A172 (cell line): Measurements from ENCODE around the gene CDH8. TPM values are rescaled to one million over a fixed set of nuclear protein-coding genes. Genes with fewer than 3 reads are reported as not detected.
A peak's percentile ranks its signal among the peaks of the same experiment; 100 is the strongest.
"Not testable (repeated sequence)": the region's sequence is repeated elsewhere in the genome, so short reads cannot be mapped to it uniquely, and the experiment has no call there.

ENCODE experiments used
- DNase-seq: peaks from one replicate; pipeline ENCODE4 v3.0.0-alpha.2; 2015; ENCODE audit warnings: low spot score
- total RNA-seq: library from RNA; depleted of rRNA; stranded (reverse); fragments of >200 nt; shearing (Covaris generic); gene quantifications from 2 replicates; pipeline ENCODE4 v1.2.3, GENCODE V29; 2014

Gene CDH8
- total RNA-seq, 1 experiment from 2014 or later, result 8.2 TPM

DNA sequence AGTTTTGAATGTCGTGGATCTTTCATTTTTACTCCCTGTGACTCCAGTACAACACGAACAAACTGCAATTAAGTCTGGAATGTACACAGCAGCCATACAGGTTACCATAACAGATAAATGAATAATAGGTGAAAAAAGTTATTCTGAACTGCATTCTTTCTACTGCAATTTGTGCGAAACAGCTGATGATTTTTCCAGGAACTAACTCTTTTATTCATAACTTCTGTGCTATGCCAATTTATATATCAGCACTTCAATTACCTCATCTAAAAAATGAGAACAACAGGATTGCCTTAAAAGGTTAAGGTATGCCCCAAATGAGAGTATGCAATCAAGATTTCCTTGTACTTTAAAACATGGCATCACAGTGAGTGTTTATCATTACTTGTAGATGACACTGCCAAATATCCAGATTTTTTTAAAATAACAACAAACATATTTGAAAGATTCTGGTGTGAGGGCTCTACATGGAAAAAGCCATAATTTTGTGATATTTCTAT is 238.9 kb downstream of the CDH8 start:
- no peak for DNase-seq

DNA sequence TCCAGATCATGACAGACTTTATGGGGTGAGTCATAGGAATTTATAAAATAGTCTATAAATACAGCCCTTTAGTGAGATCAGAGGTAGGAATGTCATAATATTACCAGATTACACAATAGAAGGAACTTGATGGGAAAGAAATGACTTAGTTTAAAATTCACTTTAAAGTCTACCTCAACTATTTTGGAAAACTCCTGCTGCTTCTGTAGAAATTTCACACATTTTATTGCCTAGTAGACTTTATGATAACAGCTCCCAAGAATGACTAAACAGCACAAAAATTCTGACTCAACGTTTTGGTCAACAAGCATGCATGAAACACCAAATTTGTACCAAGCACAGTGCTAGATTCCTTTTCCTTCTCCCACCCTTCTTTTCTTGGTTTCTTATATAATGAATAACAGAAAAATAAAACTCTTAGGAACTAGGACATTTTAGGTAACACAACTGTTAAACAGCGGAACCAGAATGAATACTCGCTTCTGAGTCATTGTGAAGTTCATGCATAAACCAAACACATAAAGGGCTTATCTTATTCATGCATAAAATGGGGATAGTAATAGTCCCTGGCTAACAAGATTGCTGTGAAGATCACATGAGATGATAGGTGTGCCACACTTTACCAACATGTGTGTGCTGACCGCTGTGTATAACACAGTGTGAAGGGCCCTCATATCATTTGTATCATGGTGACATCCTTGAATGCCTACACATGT is 243.9 kb downstream of the CDH8 start:
- peak; percentile 97 for DNase-seq

DNA sequence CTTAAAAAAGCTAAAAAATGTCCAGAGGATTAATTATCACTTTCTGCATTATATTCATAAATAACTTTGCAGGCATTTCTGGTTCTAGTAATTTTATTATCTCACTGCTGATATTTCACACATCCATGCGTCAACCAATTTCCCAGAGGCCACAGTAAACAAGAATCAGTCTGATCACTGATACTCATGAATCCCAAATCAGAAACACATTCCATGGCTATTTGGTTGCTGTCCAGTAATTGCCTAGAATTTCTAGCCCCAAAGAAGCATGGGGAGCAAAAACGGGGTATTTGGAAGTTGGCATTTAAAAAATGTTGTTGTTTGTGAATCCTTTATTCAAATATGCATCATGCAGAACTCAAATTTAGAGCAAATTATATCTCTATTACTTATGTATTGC is 244.8 kb downstream of the CDH8 start:
- peak; percentile 30 for DNase-seq

DNA sequence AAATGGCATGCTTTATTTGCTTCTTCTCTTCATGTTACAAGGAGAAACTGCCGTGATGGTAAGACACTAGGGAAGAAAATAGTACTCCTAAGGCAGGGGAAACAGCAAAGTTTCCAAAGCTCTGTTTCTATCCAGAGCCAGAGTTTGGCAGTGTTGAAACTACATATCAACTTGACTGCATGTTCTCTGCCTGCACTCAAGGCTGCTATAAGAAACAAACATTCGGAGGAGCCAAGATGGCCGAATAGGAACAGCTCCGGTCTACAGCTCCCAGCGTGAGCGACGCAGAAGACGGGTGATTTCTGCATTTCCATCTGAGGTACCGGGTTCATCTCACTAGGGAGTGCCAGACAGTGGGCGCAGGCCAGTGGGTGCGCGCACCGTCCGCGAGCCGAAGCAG is 254.4 kb downstream of the CDH8 start:
- DNase-seq, result not testable (repeated sequence)

DNA sequence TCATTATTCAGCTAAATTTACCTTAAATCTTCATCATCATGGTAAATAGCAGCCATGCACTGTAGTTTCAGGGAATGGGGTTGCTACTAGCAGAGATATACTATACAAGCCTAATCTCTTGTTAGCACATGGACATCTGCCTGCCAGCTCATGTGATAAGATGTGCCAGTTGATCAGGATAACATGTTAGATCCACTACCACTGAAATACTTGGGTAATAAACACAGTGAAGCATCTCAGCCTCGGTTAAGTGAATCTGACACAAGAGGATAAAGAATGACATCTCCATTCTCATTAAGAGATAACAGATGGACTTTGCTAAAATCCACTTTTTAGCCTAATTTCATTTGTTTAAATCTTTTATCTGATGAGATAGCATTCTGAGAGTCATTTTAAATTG is 256.1 kb downstream of the CDH8 start:
- no peak for DNase-seq

DNA sequence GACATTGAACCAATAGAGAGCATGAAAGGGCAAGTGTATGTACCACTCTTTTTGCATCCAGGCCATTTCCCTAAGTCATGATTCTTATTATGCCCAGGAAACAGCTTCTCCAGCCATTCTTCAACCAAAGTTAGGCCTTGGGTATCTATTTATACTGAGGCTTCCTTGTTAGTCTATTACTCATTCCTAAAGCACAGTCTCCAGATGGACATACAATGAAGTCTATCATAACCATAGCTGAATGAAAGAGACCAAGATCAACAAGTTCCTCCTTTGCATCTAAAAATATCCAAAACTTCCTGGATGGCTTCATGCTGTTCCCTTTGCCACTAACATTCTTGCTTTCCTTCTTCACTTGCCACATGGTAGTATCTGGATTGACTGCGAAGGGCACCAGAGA is 265.9 kb downstream of the CDH8 start:
- DNase-seq, result no peak

DNA sequence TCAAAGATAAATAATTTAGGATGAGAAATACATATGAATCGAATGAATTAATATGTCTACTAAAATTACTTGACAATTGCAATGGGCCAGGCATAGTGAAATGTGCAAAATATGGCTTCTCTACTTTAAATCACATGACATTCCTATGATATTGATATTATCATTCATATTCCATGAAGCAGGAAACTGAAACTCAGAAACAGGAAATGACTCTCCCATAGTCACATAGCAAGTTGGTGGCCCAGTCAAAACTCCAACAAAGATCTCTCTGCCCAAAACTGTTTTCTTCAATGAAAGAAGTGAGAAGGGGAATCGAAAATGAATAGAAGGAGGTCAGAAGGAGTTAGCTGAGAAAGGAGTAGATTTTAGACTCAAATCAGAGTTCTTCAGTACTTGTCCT is 272.2 kb downstream of the CDH8 start:
- no peak for DNase-seq

DNA sequence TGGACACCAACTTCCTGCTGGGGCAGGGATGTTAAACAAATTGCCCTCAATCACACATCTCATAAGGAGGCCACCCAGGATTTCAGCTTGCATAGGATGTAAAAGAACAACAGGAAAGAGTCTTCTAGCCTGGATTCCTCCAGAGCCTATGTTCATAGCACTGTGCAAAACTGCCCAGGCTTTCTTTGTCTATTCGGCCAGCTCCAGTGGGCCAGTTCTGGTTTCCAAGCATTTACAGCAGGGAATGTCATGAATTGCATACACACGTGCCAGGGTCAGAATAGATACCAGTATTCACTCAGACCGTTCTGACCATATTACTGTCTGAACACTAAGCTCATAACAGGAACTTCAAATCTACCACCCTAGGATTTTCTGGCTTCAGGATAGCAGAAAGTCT is 273.2 kb downstream of the CDH8 start:
- no peak for DNase-seq

DNA sequence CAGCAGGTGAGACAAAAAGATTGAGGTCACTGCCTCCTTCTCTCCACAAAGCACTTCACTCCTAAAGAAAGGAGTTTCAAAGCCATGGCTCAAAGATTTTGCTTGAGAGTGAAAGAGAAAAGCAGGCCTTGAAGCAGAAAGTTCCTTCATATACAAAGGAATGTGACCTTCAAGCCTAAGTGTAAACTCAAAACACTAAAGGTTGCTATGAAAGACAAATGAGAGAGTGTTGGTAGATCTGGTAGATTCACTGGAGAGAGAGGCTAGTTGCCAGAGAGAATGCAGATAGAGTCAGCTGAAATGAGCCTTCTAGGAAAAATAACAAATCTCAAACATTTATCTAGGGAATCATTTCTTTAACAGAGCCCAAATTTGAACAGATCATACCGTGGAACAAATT is 305.2 kb downstream of the CDH8 start:
- DNase-seq, result no peak

DNA sequence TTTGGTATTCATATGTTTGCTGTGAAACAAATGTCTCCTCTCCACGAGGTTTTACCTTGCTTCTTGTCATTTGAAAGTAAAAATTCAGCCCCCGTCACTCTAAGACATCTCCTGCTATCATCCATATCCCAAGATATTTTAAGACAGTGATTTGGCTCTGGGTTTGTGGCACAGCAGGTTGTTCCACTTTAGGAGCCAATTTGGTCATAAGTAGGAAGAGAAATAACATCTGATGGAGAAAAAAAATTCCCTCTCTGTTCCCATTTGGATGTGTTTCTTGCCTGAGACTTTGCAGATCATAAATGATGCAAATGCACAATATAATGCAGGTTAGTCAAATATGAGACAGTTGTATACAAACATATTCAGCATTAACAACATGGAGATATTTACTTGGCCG is 309.5 kb downstream of the CDH8 start:
- DNase-seq, result no peak

DNA sequence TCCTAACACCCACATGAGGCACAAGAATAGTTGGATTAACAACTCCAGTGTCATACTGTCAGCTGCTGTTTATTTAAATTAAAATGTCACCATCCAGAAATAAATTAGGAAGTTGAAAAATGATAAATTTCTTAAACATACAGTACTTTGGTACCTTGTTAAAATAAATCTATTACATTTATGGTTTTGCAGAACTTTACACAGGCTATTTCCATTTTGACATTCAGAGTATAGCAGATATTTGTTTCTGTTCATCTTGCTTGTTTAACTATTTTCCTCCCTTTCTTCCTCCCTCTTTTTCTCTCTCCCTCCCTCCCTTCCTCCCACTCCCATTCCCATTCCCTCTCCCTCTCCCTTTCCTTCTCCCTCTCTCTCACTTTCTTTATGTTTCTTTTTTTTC is 310.1 kb downstream of the CDH8 start:
- no peak for DNase-seq

DNA sequence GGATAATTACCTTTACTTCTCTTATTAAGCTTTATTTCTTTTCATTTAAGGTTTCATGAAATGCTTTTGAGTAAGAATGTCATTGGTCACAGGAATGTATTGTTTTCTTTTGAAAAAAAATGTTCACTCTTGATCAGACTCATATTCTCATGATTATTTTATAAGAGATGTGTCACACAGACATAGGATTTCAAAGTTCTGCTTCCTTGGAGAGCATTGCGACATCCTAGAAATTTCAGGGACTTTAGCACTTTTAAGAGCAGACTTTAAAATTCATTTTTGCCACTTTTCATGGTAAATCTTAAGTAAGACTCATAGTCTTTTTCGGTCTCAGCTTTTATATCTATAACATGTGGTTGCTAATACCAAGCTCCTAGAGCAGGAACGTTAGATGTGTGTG is 314.7 kb downstream of the CDH8 start:
- DNase-seq, result no peak

DNA sequence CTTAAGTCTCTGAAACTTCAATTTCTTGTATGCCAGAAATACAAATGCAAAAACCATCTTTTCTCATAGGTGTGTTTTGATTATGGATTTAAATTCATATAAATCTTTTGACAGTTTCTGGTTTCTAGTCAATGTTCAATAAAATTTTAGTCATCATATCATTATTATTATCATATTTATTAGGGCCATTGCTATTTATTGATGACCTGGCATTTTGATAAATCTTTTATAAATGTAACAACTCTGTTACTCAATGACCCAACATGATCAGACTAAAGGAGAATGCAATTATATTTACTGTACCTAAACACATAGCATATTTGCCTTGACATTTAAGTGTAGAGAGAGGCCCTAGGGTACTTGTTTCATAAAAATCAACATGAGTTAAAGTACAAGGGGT is 320.8 kb downstream of the CDH8 start:
- DNase-seq, result no peak

DNA sequence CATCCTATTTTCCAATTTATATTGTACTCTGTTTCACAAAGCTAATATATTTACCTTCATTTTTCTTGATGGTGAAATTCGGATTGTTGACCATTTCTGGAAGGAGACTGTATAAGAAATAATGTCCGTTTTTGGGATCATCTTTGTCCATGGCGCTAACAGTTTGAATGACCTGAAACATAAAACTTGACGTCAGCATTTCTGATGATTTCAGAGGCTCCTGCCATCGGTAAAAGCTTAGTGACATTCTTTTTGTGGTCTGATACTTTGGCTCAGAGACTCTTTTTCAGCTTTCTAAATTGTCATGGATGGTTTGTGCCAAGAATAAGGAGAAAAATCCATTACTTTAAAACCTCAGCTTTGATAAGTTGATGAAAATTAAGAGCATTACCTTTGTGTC is 322.5 kb downstream of the CDH8 start:
- DNase-seq, result no peak

DNA sequence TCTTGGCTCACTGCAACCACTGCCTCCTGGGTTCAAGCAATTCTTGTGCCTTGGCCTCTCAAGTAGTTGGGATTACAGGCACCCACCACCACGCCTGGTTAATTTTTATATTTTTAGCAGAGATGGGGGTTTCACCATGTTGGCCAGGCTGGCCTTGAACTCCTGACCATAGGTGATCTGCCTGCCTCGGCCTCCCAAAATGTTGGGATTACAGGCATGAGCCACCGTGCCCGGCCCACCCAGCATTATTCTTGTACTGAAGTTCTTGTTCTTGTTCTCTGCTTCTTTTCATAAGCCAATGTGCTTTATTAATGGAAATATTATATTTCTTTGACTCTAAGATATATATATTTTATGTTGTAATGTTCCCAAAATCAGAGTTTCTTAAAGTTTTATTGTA is 336.6 kb downstream of the CDH8 start:
- not testable (repeated sequence) for DNase-seq

DNA sequence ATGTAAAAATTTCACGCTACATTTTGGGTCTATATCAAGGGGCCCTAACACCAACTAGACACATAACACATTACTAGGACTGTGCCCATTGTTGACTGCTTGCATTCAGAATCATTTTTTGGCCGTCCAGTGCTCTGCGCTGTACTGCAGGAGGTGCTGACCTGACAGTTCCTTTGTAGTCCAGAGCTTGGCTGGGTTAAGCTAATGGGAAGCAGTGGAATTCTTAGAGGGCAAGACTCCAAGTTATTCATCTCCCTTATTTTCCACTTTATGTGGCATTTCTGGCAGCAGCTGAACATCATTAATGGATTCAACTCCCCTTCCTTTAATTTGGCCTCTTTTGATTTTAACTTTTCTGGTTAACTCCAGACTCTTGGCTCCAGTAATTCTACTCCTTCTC is 351.7 kb downstream of the CDH8 start:
- DNase-seq, result no peak

DNA sequence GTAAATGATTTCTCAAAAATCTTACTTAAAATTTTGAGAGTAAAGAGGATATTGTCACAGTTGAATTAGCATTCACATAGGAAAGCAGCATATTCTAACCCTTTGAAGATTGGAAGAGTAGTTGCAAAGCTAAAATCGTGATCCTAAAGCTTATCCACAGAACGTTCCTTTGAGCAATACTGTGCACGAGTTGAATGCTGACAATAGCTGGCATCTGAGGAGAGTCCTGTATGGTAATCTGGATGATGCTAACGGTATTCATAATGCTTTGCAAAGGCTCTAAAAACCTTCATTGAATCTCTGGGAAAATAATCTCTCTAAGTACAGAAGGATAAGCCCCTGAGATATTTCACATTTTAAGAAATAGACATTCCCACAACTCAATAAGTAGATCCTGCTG is 354.6 kb downstream of the CDH8 start:
- no peak for DNase-seq

DNA sequence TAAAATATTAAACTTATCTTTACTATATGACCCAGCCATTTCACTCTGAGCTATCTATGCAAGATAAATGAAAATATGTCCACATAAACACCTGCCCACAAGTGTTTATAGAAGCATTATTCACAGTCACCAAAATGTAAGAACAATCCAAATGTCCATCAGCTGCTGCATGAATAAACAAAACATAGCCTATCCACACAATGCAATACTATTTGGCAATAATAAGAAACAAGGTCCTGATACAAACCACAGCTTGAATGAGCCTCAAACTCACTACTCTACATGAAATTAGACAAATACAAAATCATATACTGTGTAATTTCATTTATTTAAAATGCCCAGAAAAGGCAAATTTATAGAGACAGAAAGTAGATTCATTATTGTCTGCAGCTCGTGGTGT is 355.1 kb downstream of the CDH8 start:
- DNase-seq, result no peak

DNA sequence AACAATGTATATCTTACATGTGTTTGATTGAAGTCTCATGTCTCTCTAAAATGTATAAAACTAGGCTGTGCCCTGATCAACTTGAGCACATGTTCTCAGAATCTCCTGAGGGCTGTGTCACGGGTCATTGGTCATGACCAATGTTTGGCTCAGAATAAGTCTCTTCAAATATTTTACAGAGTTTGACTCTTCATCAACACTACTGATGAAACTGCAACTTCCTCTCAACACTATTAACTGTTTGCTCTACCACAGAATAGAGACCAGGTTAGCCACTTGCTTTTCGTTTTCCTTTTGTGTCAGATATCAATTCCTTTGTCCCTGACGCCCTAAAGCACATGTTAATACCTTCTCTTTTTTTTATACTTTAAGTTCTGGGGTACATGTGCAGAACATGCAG is 358.1 kb downstream of the CDH8 start:
- DNase-seq, result no peak

DNA sequence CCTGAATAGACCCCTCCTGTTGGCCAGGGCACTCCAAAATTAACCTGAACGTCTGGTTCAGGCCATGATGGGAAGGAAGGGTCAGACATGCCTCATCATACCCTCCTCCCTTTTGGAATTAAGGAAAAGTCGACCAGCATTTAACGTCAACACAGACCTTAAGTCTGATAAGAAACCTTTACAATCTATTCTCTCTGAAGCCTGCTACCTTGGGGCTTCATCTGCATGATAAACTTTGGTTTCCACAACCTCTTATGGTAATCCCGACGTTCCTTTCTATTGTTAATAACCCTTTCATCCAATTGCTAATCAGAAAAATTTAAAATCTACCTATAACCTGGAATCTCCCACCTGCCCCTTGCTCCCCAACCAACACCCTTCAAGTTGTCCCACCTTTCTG is 358.5 kb downstream of the CDH8 start:
- no peak for DNase-seq

DNA sequence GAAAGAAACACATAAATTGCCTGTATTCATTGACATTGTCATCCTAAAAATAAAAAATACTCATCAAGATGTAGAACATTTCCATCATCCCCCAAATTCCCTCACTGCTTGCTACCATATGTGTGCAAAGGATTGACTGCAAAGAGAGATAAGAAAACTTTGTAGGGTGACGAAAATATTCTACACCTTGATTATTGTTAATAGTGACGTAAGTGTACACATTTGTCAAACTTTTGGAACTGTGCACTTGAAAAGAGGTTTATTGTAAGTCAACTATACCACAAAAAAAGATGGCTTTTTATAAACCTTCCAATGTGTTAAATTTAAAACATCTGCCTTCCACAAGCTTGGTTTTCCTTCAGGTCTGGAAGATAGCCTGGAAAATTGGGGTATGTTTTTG is 359.5 kb downstream of the CDH8 start:
- no peak for DNase-seq

DNA sequence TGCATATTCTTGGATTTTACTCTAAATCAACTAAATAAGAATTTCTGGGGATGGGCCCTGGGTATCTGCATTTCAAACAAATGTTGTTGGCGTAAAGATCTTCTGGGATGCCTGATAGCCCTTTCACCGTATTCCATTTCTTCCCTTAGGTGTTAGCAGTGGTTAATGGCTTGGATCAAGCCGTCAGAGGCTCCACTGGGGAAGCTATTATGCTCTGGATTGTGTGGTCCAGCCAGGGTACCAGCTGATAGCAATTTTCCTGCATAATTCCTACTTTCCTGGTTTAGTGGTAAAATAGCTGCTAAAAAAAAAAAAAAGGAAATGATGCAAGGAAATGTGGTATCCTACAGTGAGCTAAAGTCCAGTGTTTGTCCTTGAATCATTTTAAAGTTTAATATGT is 365.1 kb downstream of the CDH8 start:
- no peak for DNase-seq

DNA sequence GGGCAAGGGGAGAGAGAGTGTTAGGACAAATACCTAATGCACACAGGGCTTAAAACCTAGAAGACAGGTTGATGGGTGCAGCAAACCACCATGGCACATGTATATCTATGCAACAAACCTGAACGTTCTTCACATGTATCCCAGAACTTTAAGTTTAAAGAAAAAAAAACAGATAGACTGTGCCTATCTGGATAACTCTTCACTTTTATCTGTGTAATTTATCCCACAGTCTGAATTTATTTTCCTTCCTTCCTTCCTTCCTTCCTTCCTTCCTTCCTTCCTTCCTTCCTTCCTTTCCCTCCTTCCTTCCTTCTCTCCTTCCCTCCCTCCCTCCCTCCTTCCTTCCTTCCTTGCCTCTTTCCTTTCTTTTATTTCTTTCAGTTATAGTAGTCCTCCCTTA is 370.7 kb downstream of the CDH8 start:
- DNase-seq, result no peak

DNA sequence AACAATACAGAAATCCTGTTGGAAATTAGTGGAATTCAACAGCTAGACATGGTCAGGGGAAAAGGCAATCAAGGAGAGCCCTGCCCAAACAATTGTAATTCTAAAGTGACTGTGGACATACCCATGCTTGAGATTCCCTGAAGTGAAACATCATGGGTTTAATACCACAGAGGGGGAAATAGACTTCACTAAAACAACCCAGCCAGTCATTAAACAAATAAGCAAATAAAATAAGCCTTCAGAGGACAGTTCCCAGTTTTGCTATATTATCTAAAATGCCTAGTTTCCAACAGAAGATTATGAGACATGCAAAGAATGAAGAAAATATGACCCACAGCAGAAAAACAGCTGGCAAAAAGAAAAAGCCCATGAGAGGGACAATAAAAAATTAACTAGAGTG is 376.3 kb downstream of the CDH8 start:
- DNase-seq, result no peak
